Measurements from ENCODE around the gene GHR.
A peak's percentile ranks its signal among the peaks of the same experiment; 100 is the strongest.

GHR gene

DNA sequence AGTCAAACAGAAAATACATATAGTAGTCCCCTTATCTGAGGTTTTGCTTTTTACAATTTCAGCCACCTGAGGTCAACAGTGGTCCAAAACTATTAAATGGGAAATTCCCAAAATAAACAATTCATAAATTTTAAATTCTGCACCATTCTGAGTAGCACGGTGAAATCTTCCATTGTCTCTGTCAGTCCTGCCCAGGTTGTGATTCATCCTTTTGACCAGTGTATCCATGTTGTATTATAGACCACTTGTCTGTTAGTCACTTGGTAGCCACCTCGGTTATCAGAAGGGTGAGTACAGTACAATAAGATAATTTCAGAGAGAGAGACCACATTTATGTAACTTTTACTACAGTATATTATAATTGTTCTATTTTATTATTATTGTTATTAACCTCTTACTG lies 336.2 kb downstream of the GHR start:
- TF ChIP-seq, protein P1, sequence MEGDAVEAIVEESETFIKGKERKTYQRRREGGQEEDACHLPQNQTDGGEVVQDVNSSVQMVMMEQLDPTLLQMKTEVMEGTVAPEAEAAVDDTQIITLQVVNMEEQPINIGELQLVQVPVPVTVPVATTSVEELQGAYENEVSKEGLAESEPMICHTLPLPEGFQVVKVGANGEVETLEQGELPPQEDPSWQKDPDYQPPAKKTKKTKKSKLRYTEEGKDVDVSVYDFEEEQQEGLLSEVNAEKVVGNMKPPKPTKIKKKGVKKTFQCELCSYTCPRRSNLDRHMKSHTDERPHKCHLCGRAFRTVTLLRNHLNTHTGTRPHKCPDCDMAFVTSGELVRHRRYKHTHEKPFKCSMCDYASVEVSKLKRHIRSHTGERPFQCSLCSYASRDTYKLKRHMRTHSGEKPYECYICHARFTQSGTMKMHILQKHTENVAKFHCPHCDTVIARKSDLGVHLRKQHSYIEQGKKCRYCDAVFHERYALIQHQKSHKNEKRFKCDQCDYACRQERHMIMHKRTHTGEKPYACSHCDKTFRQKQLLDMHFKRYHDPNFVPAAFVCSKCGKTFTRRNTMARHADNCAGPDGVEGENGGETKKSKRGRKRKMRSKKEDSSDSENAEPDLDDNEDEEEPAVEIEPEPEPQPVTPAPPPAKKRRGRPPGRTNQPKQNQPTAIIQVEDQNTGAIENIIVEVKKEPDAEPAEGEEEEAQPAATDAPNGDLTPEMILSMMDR (conservative IDR thresholded peaks at IDR 0.05; ENCODE audit: low read depth): no peak
- CTCF ChIA-PET: no interaction called here
- peak; percentile 8 for DNase-seq (ENCODE audit: low spot score)
- no peak overlapping the region for H3K27ac ChIP-seq
- POLR2A ChIA-PET (ENCODE audit: low non-redundant PET): no interaction called here

DNA sequence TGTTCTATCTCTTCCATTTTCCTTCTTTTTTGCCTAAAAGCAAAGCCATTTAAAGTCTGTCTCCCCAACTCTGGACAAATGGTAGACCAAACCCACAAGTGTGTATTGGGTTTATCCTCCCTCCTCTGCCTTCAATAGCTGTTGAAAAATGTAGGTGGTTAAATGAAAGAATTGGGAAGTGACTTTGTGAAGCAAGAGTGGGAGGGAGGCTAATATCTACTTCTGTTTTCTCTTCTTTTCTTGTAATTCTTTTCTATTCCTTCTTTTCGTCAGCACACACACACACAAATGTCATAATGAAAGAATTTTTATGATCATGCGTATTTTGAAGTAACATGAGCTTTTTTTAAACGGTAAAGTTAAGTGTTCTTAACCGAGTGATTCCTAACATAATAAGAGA lies 337.2 kb downstream of the GHR start:
- ChIA-PET POLR2A (ENCODE audit: low non-redundant PET) (no interaction called here), CTCF (no interaction called here)
- TF ChIP-seq, protein P1 (conservative IDR thresholded peaks at IDR 0.05; ENCODE audit: low read depth): no peak
- no peak for DNase-seq (ENCODE audit: low spot score)
- H3K27ac ChIP-seq: no peak overlapping the region

DNA sequence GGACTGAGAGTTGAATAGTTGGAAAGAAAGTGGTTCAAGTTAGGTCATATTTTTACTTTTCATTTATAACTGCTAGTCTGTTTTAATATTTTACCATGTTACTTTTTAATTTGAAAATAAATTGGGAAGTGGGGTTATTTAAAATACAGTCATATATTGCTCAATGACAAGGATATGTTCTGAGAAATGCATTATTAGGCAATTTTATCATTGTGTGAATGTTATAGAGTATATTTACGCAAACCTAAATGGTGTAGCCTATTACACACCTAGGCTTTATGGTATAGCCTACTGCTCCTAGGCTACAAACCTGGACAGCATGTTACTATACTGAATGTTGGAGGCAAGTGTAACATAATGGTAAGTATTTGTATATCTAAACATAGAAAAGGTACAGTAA lies 338.6 kb downstream of the GHR start:
- ChIA-PET POLR2A (ENCODE audit: low non-redundant PET) (no interaction called here), CTCF (no interaction called here)
- TF ChIP-seq, protein P1 (conservative IDR thresholded peaks at IDR 0.05; ENCODE audit: low read depth): no peak

DNA sequence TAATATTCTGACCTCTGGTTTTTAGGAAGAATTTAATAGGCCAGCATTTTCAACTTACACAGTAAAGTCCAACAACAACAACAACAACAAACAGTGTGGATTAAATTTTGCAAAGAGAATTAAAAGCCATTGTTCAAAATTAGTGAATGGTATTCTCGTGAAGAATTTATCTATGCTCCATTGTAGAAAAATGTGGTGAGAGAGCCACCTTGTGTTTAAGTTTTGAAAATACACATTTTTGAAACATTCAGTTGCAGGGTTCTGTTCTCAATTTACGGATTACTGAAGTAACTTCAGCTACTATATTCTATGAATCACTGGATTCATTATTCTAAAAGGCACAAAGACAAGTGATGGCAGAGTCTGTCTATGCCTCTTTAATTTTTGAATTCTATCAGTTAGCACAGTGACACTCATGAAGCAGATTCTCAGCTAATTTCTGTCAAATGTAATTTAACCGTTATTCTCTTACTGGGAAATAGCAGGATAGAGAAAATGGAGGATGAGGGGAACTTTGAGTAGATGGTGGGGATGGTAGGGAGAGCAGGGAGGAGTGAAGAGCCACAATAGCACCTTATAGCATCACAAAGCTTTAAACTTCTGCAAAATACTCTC lies 344.4 kb downstream of the GHR start:
- no peak overlapping the region for H3K27ac ChIP-seq
- CTCF ChIA-PET: interaction anchor here (0.5 to 1.5 kb wide), 15 partner anchors 12 to 1485 kb away, joined by 3 to 6 read pairs (median 3); partner anchors contain the start of gene GHR
- TF ChIP-seq, protein P1 (conservative IDR thresholded peaks at IDR 0.05; ENCODE audit: low read depth): peak; percentile 71
- POLR2A ChIA-PET (ENCODE audit: low non-redundant PET): no interaction called here
- DNase-seq (ENCODE audit: low spot score): peak; percentile 30

More for the DNA sequence above, 338.6 kb downstream of the GHR start:
- no peak for DNase-seq (ENCODE audit: low spot score)
- H3K27ac ChIP-seq: no peak overlapping the region

DNA sequence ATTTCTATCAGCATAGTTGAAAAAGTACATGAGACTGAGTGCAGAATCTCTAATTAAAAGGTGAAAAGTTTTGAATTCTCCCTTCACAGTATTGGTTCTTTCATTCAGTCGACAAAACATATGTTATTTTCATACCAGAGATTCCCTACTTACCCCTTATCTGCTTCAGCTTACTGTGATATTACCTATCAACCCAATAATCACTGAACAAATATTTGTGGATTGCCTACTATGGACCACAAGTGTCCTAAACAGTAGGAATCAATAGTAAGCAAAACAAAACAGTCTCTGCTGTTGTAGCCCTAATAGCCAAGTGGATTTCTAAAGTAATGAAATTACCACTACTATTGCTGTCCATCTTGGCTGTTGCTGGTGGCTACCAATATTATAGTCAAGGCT lies 344.9 kb downstream of the GHR start:
- DNase-seq (ENCODE audit: low spot score): no peak
- ChIA-PET POLR2A (ENCODE audit: low non-redundant PET) (no interaction called here), CTCF (interaction anchor here (0.5 to 1.5 kb wide), 9 partner anchors 13 to 324 kb away, joined by 3 to 6 read pairs (median 4); no protein-coding TSS in a partner anchor)
- TF ChIP-seq, protein P1 (conservative IDR thresholded peaks at IDR 0.05; ENCODE audit: low read depth): no peak
- H3K27ac ChIP-seq: no peak overlapping the region

DNA sequence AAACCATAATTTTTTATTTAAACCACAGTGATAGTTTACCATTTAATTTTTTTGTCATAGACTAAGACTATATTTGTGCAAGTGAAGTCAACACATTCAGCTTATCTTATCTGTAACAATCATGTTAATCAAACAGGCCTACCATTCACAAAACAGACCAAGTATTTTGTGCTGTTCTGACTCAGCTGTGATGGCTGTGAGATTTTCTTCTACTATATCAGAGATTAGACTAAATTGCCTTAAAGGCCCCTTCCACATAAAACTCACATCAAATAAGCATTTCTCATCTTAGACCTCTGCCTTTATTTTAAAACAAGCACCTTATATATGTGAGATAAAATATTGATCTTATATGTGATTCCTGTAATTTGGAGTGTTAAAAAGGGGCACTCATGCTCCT lies 346.8 kb downstream of the GHR start:
- DNase-seq (ENCODE audit: low spot score): no peak
- TF ChIP-seq, protein P1 (conservative IDR thresholded peaks at IDR 0.05; ENCODE audit: low read depth): no peak
- POLR2A ChIA-PET (ENCODE audit: low non-redundant PET): no interaction called here
- H3K27ac ChIP-seq: no peak overlapping the region
- CTCF ChIA-PET: no interaction called here
